SK-N-MC (cell line): ENCODE data around the gene ITPR3.

Experiments
- EZH2 ChIP-seq: fragments of 200-600 bp; sonication (generic); IDR thresholded peaks from one replicate; pipeline ENCODE4 v1.6.1; 2017; ENCODE audit warnings: antibody characterized with exemption
- FOXP2 ChIP-seq: optimal IDR thresholded peaks from 2 replicates; pipeline ENCODE3; 2011; ENCODE audit warnings: mild to moderate bottlenecking, moderate library complexity; ENCODE audit not compliant: insufficient read depth; ENCODE audit errors: extremely low read length, control extremely low read depth
- POLR2AphosphoS5 ChIP-seq: IDR thresholded peaks from 2 replicates; pipeline ENCODE4 v1.6.1; 2012; ENCODE audit warnings: mild to moderate bottlenecking, low read depth, low read length, borderline replicate concordance

DNA sequence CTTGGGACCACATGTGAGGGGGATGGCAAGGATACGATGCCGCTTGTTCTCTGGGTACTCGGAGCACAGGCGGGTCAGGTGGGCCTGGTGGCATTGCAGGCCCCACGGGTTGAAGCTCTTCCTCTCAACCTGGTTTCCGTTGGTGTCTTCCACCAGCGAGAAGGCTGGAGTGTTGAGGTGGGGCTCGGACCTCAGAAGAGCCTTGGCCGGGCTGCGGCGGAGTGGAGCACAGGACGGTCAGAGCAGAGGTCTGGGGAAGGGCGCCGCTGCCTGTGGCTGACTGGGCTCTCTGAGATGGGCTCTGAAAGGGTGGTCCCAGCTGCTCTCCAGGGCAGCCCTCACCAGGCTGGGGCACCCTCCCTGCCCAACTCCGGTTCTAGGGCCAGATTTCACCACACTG lies 105.6 kb downstream of the ITPR3 start:
- TF ChIP-seq POLR2AphosphoS5 (no peak), EZH2 (no peak), FOXP2 (no peak)
